Left ventricle myocardium superior (tissue), 1 donor: ENCODE measurements around the gene BCAS4. TPM values are rescaled to one million over a fixed set of nuclear protein-coding genes. Genes with fewer than 3 reads are reported as not detected.
"Not testable (repeated sequence)": the region's sequence is repeated elsewhere in the genome, so short reads cannot be mapped to it uniquely, and the experiment has no call there.

Experiments used
- ATAC-seq: fragments of 200-7000 bp; cut with Tn5 transposase; one replicate; pipeline ENCODE4 v1.9.1; 2020; ENCODE audit warnings: mild to moderate bottlenecking, moderate library complexity
- DNase-seq: peaks from one replicate; pipeline ENCODE4 v3.0.0-alpha.2; 2020
- intact Hi-C: fragments of 100-400 bp; cut with micrococcal nuclease; formaldehyde crosslinking; loops from one replicate; pipeline ENCODE4 v1.11.0; 2022
- total RNA-seq: library from RNA; stranded (reverse); fragmentation: NEBNext Ultra II Directional; extraction: Animal tissue kit (Norgen Biotek cat#: 25700); gene quantifications from one replicate; pipeline ENCODE4 v1.2.1, GENCODE V29; 2021
- donor health status: DM: no; HTN: yes; CAD: no; lungs with severe emphysema.

The BCAS4 gene
- total RNA-seq, 1 donor from 2014 or later = 3.2 TPM

- ATAC-seq, intact Hi-C loops: not testable (repeated sequence)
- DNase-seq = peak; percentile 43
Observed at GRCh38 chr20:50793575-50794016, 1.3 kb upstream of the BCAS4 start.

GRCh38 chr20:50794181-50794845 is 548 bp upstream of the BCAS4 start:
- ATAC-seq (no peak), DNase-seq (no peak)
- intact Hi-C loops = no loop called here

GRCh38 chr20:50797142-50797541 is 2.3 kb downstream of the BCAS4 start:
- DNase-seq = no peak
- intact Hi-C loops = no loop called here
- no peak for ATAC-seq

DNA sequence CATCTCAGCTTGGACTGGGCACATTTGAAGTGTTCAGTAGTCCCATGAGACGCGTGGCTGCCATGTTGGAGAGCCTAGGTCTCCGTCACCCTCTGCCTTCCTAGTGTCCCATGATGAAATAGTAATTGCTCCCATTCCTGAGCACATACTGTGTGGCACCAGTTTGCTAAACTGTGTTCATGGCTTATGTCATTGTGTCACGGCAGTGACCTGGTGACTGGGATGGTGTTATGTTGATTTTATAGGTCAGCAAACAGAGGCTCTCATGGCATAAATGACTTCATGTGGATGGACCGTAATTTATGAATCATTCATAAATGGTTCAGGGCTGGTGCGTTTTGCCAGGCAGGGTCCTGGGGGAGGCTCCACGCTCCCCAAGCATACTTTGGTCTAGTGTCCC is 3.8 kb downstream of the BCAS4 start:
- no peak for DNase-seq
- intact Hi-C loops = no loop called here
- ATAC-seq = no peak

GRCh38 chr20:50799176-50799889 is 4.5 kb downstream of the BCAS4 start:
- intact Hi-C loops = no loop called here
- DNase-seq = no peak
- no peak for ATAC-seq

- intact Hi-C loops = loop anchor here (10.0 kb wide), 1 partner anchor 515 kb away; no protein-coding TSS in a partner anchor
- peak; percentile 19 for DNase-seq
Observed at GRCh38 chr20:50799890-50800550, 5.2 kb downstream of the BCAS4 start.

DNA sequence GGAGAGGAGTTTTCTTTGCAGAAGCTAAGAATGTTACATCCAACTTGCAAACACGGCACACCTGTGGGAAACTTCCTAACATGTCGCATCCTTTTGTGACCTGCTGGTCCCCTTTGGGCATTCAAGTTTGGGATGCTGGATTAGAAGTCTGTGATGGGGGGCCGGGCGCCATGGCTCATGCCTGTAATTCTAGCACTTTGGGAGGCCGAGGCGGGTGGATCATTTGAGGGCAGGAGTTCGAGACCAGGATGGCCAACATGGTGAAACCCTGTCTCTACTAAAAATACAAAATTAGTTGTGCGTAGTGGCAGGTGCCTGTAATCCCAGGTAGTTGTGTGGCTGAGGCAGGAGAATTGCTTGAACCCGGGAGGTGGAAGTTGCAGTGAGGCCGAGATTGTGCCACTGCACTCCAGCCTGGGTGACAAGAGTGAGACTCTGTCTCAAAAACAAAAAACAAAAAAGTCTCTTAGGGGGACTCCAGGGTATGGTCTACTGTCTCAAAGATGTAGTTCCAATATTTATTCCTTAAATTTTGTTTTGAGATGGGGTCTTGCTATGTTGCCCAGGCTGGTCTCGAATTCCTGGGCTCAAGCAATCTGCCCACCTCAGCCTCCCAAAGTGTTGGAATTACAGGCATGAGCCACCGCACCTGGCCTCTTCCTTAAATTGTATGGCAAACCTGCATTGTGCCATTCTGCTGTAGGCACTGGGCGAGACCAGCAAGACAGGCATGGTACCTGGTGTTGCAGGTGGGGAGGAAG is 6.3 kb downstream of the BCAS4 start:
- intact Hi-C loops = loop anchor here (10.0 kb wide), 1 partner anchor 514 kb away; no protein-coding TSS in a partner anchor
- not testable (repeated sequence) for ATAC-seq
- DNase-seq = peak; percentile 8

More at GRCh38 chr20:50799890-50800550, 5.2 kb downstream of the BCAS4 start:
- no peak for ATAC-seq

GRCh38 chr20:50801747-50802125 is 6.9 kb downstream of the BCAS4 start:
- DNase-seq = peak; percentile 1
- ATAC-seq = no peak
- intact Hi-C loops = loop anchor here (10.0 kb wide), 1 partner anchor 513 kb away; no protein-coding TSS in a partner anchor

DNA sequence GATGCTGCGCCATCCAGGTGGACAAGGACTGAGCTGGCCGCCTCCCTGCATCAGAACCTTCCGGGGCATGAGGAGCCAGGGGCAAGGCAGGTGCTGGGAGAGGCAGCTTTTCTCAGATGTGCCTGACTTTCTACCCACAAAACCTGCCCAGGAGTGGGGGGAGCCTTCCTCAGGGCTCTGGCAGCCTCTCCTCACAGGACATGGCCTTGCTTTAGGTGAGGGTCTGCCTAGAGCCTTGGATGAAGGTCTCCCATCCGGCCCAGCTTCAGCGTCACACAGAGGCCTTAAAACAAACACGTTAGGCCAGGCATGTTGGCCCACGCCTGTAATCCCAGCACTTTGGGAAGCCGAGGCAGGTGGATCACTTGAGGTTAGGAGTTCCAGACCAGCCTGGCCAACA is 7.4 kb downstream of the BCAS4 start:
- no peak for ATAC-seq
- peak; percentile 6 for DNase-seq
- intact Hi-C loops = loop anchor here (10.0 kb wide), 1 partner anchor 513 kb away; no protein-coding TSS in a partner anchor

- DNase-seq (no peak), ATAC-seq (no peak)
- intact Hi-C loops = loop anchor here (10.0 kb wide), 1 partner anchor 510 kb away; no protein-coding TSS in a partner anchor
Observed at GRCh38 chr20:50804437-50805348, 9.8 kb downstream of the BCAS4 start.

DNA sequence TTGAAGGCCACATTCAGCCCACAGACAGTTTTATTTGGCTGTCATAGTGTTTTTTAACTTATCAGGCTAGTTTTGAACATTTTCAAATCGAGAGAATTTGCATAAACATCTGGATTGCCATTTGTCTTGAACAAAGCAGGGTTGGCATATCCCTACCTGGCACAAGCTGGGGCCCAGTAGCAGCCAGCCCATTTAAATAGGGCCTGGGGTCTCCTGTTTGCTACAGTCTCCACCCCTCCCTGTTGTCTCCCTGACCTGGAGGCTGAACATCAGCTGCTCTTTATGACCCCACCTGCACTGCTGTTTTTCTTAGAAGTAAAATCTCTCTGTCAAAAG is 10.5 kb downstream of the BCAS4 start:
- intact Hi-C loops = loop anchor here (10.0 kb wide), 1 partner anchor 509 kb away; no protein-coding TSS in a partner anchor
- ATAC-seq (no peak), DNase-seq (no peak)

- DNase-seq (peak; percentile 3), ATAC-seq (no peak)
- intact Hi-C loops = loop anchor here (10.0 kb wide), 1 partner anchor 509 kb away; no protein-coding TSS in a partner anchor
Observed at GRCh38 chr20:50806126-50806768, 11.4 kb downstream of the BCAS4 start.

GRCh38 chr20:50810063-50810462 is 15.2 kb downstream of the BCAS4 start:
- ATAC-seq (no peak), DNase-seq (no peak)
- intact Hi-C loops = no loop called here

DNA sequence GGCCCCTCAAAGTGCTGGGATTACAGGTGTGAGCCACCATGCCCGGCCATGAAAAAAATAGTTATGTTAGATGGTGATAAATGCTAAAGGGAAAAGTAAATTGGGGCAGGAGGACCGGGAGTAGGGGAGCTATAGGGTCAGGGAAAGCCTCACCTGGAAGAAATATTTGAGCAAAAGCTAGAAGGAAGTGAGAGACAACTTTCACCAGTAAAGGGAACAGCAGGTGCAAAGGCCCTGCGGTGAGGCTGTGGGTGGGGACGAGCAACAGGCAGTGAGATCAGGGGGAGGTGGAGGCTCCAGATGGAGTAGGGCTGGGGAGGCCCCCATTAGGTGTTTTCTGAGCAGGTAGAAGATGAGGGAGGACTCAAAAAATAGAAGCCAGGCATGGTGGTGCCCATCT is 16.0 kb downstream of the BCAS4 start:
- intact Hi-C loops = no loop called here
- DNase-seq (peak; percentile 6), ATAC-seq (no peak)

DNA sequence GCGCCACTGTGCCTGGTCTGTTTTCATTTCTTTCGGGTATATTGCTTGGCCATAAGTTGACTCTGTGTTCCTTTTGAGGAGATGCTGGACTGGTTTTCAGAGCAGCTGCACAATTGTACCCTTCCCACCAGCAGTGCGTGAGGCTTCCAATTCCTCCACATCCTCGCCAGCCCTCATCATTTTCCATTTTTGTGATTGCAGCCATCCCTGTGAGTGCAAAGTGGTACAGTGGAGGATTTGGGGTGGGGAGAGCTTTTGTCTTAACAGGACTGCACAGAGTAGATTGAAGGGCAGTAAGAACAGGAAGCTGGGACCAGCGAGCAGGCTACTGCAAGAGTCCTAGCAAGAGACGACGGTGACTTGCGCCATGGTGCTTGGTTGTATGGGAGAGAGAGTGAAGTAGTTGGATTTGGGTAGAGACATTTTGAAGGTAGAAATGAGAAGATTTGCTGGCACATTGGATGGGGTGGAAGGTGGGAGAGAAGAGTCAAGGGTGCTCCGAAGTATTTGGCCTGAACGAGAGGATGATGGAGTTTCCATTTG is 18.3 kb downstream of the BCAS4 start:
- intact Hi-C loops = no loop called here
- ATAC-seq = no peak
- peak; percentile 2 for DNase-seq

- ATAC-seq = no peak
- intact Hi-C loops = no loop called here
- DNase-seq = peak; percentile 2
Observed at GRCh38 chr20:50813801-50814200, 18.9 kb downstream of the BCAS4 start.

DNA sequence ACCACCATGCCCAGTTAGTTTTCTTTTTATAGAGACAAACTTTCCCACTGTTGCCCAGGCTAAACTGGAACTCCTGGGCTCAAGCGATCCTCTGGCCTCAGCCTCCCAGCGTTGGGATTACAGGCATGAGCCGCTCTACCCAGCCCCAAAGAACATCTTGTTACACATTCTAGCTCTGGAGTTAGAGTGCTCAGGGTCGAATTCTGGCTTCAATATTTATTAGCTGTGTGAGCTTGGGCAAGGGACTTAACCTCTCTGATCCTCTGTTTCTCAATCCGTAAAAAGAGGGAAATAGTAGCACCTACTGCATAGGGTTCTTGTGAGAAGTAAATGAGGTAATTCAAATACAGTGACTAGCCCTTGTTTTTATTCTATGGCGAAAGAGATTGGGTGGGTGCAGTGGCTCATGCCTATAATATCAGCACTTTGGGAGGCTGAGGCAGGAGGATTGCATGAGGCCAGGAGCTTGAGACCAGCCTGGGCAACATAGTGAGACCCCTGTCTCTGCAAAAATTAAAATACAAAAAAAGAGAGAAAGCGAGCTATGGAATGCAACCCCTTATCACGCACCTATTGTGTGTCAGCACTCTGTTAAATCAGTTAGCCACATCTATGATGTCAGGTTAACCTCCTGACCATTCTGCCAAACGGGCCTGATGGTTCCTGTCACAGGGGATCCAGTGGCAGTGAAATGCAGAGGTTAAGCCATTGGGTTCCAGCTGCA is 19.7 kb downstream of the BCAS4 start:
- intact Hi-C loops = no loop called here
- ATAC-seq (no peak), DNase-seq (no peak)
